Fibroblast of lung (primary cell): ENCODE measurements around the gene SYNPR. TPM values are rescaled to one million over a fixed set of nuclear protein-coding genes. Genes with fewer than 3 reads are reported as not detected.
"Not testable (repeated sequence)": the region's sequence is repeated elsewhere in the genome, so short reads cannot be mapped to it uniquely, and the experiment has no call there.

Experiments used
- DNase-seq, 2 donors: peaks; one replicate each; pipeline versions ENCODE4 v3.0.0 to v3.0.0-alpha.2; 2010; ENCODE audit warnings: low read depth in 2 of 2
- H2AFZ ChIP-seq: 2 replicates; pipeline ENCODE4 v1.5.1; 2012; ENCODE audit warnings: low read length, control low read depth, inconsistent platforms
- H3K27ac ChIP-seq: 2 replicates; pipeline ENCODE4 v1.5.1; 2011; ENCODE audit warnings: low read length, control low read depth; ENCODE audit not compliant: insufficient read depth
- H3K27me3 ChIP-seq: 2 replicates; pipeline ENCODE4 v1.5.1; 2011; ENCODE audit warnings: mild to moderate bottlenecking, low read length; ENCODE audit not compliant: control insufficient read depth, insufficient read depth
- H3K36me3 ChIP-seq: 2 replicates; pipeline ENCODE4 v1.5.1; 2011; ENCODE audit warnings: low read length; ENCODE audit not compliant: control insufficient read depth, insufficient read depth
- H3K4me1 ChIP-seq: 2 replicates; pipeline ENCODE4 v1.5.1; 2011; ENCODE audit warnings: low read length; ENCODE audit not compliant: control insufficient read depth, insufficient read depth; ENCODE audit errors: extremely low read depth
- H3K4me2 ChIP-seq: 2 replicates; pipeline ENCODE4 v1.5.1; 2011; ENCODE audit warnings: low read length, control low read depth; ENCODE audit not compliant: insufficient read depth; ENCODE audit errors: extremely low read depth
- H3K4me3 ChIP-seq, 4 experiments: fragments of 200-600 bp in 1 of 4; sonication (generic) in 1 of 4; replicated peaks in 1 of 4; 2 replicates each; pipeline ENCODE4 v1.5.1; 2011 to 2016; ENCODE audit warnings: low read length in 4 of 4, low read depth in 3 of 4, mild to moderate bottlenecking in 3 of 4, control low read depth in 2 of 4, inconsistent platforms in 1 of 4, mixed read lengths in 1 of 4; ENCODE audit not compliant: insufficient read depth in 1 of 4; ENCODE audit errors: control extremely low read depth in 1 of 4
- H3K79me2 ChIP-seq: 2 replicates; pipeline ENCODE4 v1.5.1; 2012; ENCODE audit warnings: mild to moderate bottlenecking, low read length, inconsistent platforms; ENCODE audit not compliant: control insufficient read depth, insufficient read depth
- H3K9ac ChIP-seq: 2 replicates; pipeline ENCODE4 v1.5.1; 2011; ENCODE audit warnings: mild to moderate bottlenecking, low read length, control low read depth; ENCODE audit not compliant: insufficient read depth
- H3K9me3 ChIP-seq: 2 replicates; pipeline ENCODE4 v1.5.1; 2012; ENCODE audit warnings: low read depth, low read length; ENCODE audit not compliant: control insufficient read depth, insufficient read depth
- H4K20me1 ChIP-seq: 2 replicates; pipeline ENCODE4 v1.5.1; 2011; ENCODE audit warnings: low read length; ENCODE audit not compliant: control insufficient read depth, insufficient read depth; ENCODE audit errors: extremely low read depth
- CTCF ChIP-seq, 2 donors: IDR thresholded peaks in 1 of 2; conservative IDR thresholded peaks in 1 of 2; 1 replicate in 1 of 2; 2 replicates in 1 of 2; pipeline ENCODE4 v1.5.1; 2011 to 2012; ENCODE audit warnings: low read length in 2 of 2, control low read depth in 1 of 2, inconsistent platforms in 1 of 2, low read depth in 1 of 2, mild to moderate bottlenecking in 1 of 2
- EZH2 ChIP-seq: IDR thresholded peaks from 2 replicates; pipeline ENCODE4 v1.5.1; 2012; ENCODE audit warnings: low read length, control low read depth, mild to moderate bottlenecking; ENCODE audit errors: missing control alignments
- polyA plus RNA-seq, 2 donors: library from polyadenylated mRNA; depleted of rRNA in 1 of 2; stranded (reverse) in 1 of 2; unstranded in 1 of 2; fragments of >200 nt; gene quantifications; 2 replicates each; pipeline ENCODE4 v1.2.1, GENCODE V29; 2011 to 2012; ENCODE audit warnings: missing spikeins in 1 of 2
- total RNA-seq: library from RNA; depleted of rRNA; stranded (reverse); fragments of >200 nt; gene quantifications from 2 replicates; pipeline ENCODE4 v1.2.1, GENCODE V29; 2014

SYNPR gene
- total and polyA plus RNA-seq, 2 donors (not counting 1 experiment from before 2014, with no cell fraction given) = not detected

GRCh38 chr3:63642488-63642887 is 364.4 kb downstream of the SYNPR start:
- Histone ChIP-seq H3K4me1 (no peaks in the 10 kb centered on the region), H4K20me1 (no peaks in the 10 kb centered on the region), H3K79me2 (no peaks in the 10 kb centered on the region), H3K36me3 (no peaks in the 10 kb centered on the region), H3K9me3 (no peaks in the 10 kb centered on the region), H3K27me3 (no peaks in the 10 kb centered on the region), H3K4me2 (no peak overlapping the region), H2AFZ (no peak overlapping the region), H3K9ac (no peak overlapping the region), H3K27ac (no peak overlapping the region), H3K4me3 (no peak overlapping the region)
- no peak for DNase-seq
- no peak for TF ChIP-seq EZH2
- no peak for TF ChIP-seq CTCF (conservative IDR thresholded peaks at IDR 0.05 in 1 of 2, IDR thresholded peaks at IDR 0.05 in 1 of 2; ENCODE audit: low read depth in 1 of 2, low read length in 2 of 2)

- Histone ChIP-seq H3K36me3 (no peaks in the 10 kb centered on the region), H3K79me2 (no peaks in the 10 kb centered on the region), H2AFZ (no peak overlapping the region), H3K27ac (no peak overlapping the region), H3K4me3 (no peak overlapping the region), H3K27me3 (no peaks in the 10 kb centered on the region), H3K4me2 (no peak overlapping the region), H4K20me1 (no peaks in the 10 kb centered on the region), H3K9ac (no peak overlapping the region), H3K4me1 (no peaks in the 10 kb centered on the region), H3K9me3 (no peaks in the 10 kb centered on the region)
- TF ChIP-seq EZH2 (no peak), CTCF (conservative IDR thresholded peaks at IDR 0.05 in 1 of 2, IDR thresholded peaks at IDR 0.05 in 1 of 2; ENCODE audit: low read depth in 1 of 2, low read length in 2 of 2) (no peak)
- DNase-seq = no peak
Observed at GRCh38 chr3:63644212-63644797, 366.2 kb downstream of the SYNPR start.

- H3K4me1 ChIP-seq, H3K9me3 ChIP-seq, H3K79me2 ChIP-seq, H2AFZ ChIP-seq, H3K36me3 ChIP-seq, H3K9ac ChIP-seq, DNase-seq, H3K27me3 ChIP-seq, H4K20me1 ChIP-seq, H3K4me2 ChIP-seq, H3K27ac ChIP-seq, H3K4me3 ChIP-seq: not testable (repeated sequence)
Observed at GRCh38 chr3:63644928-63645781, 367.0 kb downstream of the SYNPR start.
